ENCODE results near the gene CRPPA. TPM values are rescaled to one million over a fixed set of nuclear protein-coding genes. Genes with fewer than 3 reads are reported as not detected.

The CRPPA gene
- total and polyA plus RNA-seq, 2 donors (not counting 3 experiments of a cell fraction or from before 2014, with no cell fraction given) = 0.58 to 3.5 TPM

DNA sequence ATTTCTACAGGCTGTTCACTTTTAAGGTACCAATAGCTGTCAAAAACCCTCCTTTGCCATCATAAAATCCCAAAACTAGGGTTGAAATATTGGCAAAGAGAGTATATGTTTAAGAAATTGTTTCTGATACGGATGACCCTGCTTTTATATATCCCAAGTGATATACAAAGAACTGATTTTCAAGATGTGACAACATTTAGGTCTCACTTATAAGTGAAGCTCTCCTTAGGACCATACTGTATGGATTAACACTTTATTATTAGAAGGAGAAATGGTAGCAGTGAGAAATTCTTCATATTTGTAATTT is 11.0 kb upstream of the CRPPA start:
- no peaks in the 10 kb centered on the region for H3K9me3 ChIP-seq (replicated peaks; ENCODE audit: control insufficient read depth, insufficient read depth, low read length)
- H3K9ac ChIP-seq (replicated peaks; ENCODE audit: extremely low read depth, insufficient read depth, low read length) = no peak overlapping the region
- dilution Hi-C loops (cut with MboI; ENCODE audit: extremely low pct_ligation_motif_present, low sequenced_read_pairs) (no loop called here), intact Hi-C loops (cut with micrococcal nuclease) (loop anchor here (1.0 to 10.0 kb wide), 2 partner anchors 133 to 482 kb away; no protein-coding TSS in a partner anchor)
- ChIA-PET POLR2A (no interaction called here), CTCF (interaction anchor here (2.6 to 8.4 kb wide), 2 partner anchors 11 to 132 kb away, joined by 13 to 67 read pairs; partner anchors contain the start of gene CRPPA)
- DNase-seq (ENCODE audit: low read depth, low spot score) = no peak
- no peak overlapping the region for H2AFZ ChIP-seq (ENCODE audit: low read depth, low read length)
- no peaks in the 10 kb centered on the region for H3K4me1 ChIP-seq (ENCODE audit: control insufficient read depth, extremely low read depth, insufficient read depth, low read length)
- H3K4me3 ChIP-seq (replicated peaks in 1 of 3; ENCODE audit: insufficient read depth in 1 of 3, low read depth in 1 of 3, low read length in 3 of 3) = no peak overlapping the region
- no peak for TF ChIP-seq FOS (IDR thresholded peaks at IDR 0.05; ENCODE audit: borderline replicate concordance, insufficient read depth, low read length)
- H3K79me2 ChIP-seq (ENCODE audit: control insufficient read depth, insufficient read depth, low read length) = no peaks in the 10 kb centered on the region
- no peak for FAIRE-seq
- no peak overlapping the region for H3K4me2 ChIP-seq (ENCODE audit: insufficient read depth, low read length)
- no peaks in the 10 kb centered on the region for H3K36me3 ChIP-seq (ENCODE audit: control insufficient read depth in 2 of 2, extremely low read depth in 1 of 2, insufficient read depth in 2 of 2, low read length in 2 of 2)
- H3K27ac ChIP-seq (ENCODE audit: insufficient read depth, low read depth, low read length) = no peak overlapping the region
- BruUV-seq (replicated peaks) = no TSS peak
- H3K27me3 ChIP-seq (ENCODE audit: control insufficient read depth in 2 of 2, insufficient read depth in 2 of 2, low read length in 2 of 2) = no peaks in the 10 kb centered on the region
- H4K20me1 ChIP-seq (replicated peaks; ENCODE audit: control insufficient read depth, extremely low read depth, insufficient read depth, low read length) = no peaks in the 10 kb centered on the region
- no peaks in the 10 kb centered on the region for H3K9me1 ChIP-seq (replicated peaks; ENCODE audit: control insufficient read depth, extremely low read depth, insufficient read depth, low read length)

DNA sequence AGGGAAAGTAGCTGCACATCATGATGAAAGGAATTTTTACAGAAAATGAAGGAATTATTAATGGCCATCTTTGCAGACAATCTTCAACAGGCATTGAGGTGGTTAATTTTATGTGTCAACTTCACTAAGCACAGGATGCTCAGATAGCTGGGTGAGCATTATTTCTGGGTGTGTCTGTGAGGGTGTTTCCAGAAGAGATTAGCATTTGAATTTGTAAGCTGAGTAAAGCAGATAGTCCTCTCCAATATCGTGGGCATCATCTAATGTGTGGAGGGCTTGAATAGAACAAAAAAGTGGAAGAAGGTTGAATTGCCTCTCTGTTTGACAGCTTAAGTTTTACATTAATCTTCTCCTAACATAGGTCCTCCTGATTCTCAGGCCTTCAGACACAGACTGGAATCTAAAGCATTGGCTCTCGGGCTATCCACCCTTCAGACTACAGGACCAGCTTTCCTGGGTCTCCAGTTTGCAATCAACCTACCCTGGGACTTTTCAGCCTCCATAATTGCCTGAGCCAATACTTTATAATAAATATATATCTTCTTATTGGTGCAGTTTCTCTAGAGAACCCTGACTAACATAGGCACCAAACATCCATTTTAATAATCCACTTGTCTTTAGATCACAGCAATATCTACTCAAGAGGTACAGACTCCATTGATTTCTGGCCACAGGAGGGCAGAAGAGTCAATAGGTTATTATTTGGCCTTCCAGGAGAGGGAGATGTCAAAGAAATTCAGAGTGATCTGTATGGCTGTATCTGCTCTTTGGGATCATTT is 10.5 kb upstream of the CRPPA start:
- dilution Hi-C loops (cut with MboI; ENCODE audit: extremely low pct_ligation_motif_present, low sequenced_read_pairs) = no loop called here
- no peak overlapping the region for H3K27ac ChIP-seq (ENCODE audit: insufficient read depth, low read depth, low read length)

More for the DNA sequence above, 10.5 kb upstream of the CRPPA start:
- Histone ChIP-seq H3K27me3 (ENCODE audit: control insufficient read depth in 2 of 2, insufficient read depth in 2 of 2, low read length in 2 of 2) (no peaks in the 10 kb centered on the region), H3K9me1 (replicated peaks; ENCODE audit: control insufficient read depth, extremely low read depth, insufficient read depth, low read length) (no peaks in the 10 kb centered on the region), H3K9ac (replicated peaks; ENCODE audit: extremely low read depth, insufficient read depth, low read length) (no peak overlapping the region), H3K79me2 (ENCODE audit: control insufficient read depth, insufficient read depth, low read length) (no peaks in the 10 kb centered on the region), H4K20me1 (replicated peaks; ENCODE audit: control insufficient read depth, extremely low read depth, insufficient read depth, low read length) (no peaks in the 10 kb centered on the region), H3K36me3 (ENCODE audit: control insufficient read depth in 2 of 2, extremely low read depth in 1 of 2, insufficient read depth in 2 of 2, low read length in 2 of 2) (no peaks in the 10 kb centered on the region), H3K4me2 (ENCODE audit: insufficient read depth, low read length) (no peak overlapping the region), H3K9me3 (replicated peaks; ENCODE audit: control insufficient read depth, insufficient read depth, low read length) (no peaks in the 10 kb centered on the region), H2AFZ (ENCODE audit: low read depth, low read length) (no peak overlapping the region), H3K4me1 (ENCODE audit: control insufficient read depth, extremely low read depth, insufficient read depth, low read length) (no peaks in the 10 kb centered on the region), H3K4me3 (replicated peaks in 1 of 3; ENCODE audit: insufficient read depth in 1 of 3, low read depth in 1 of 3, low read length in 3 of 3) (no peak overlapping the region)
- DNase-seq (ENCODE audit: low read depth, low spot score) (peak; percentile 18), FAIRE-seq (no peak)
- ChIA-PET CTCF (interaction anchor here (0.9 to 8.4 kb wide), 3 partner anchors 10 to 133 kb away, joined by 3 to 67 read pairs (median 13); partner anchors contain the start of gene CRPPA), POLR2A (no interaction called here)
- no peak for TF ChIP-seq FOS (IDR thresholded peaks at IDR 0.05; ENCODE audit: borderline replicate concordance, insufficient read depth, low read length)
- TF ChIP-seq, protein P1, sequence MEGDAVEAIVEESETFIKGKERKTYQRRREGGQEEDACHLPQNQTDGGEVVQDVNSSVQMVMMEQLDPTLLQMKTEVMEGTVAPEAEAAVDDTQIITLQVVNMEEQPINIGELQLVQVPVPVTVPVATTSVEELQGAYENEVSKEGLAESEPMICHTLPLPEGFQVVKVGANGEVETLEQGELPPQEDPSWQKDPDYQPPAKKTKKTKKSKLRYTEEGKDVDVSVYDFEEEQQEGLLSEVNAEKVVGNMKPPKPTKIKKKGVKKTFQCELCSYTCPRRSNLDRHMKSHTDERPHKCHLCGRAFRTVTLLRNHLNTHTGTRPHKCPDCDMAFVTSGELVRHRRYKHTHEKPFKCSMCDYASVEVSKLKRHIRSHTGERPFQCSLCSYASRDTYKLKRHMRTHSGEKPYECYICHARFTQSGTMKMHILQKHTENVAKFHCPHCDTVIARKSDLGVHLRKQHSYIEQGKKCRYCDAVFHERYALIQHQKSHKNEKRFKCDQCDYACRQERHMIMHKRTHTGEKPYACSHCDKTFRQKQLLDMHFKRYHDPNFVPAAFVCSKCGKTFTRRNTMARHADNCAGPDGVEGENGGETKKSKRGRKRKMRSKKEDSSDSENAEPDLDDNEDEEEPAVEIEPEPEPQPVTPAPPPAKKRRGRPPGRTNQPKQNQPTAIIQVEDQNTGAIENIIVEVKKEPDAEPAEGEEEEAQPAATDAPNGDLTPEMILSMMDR (IDR thresholded peaks at IDR 0.05; ENCODE audit: extremely low read depth in 1 of 2, insufficient read depth in 1 of 2, low read depth in 1 of 2, low read length in 2 of 2) = peak in 1 of 2 donors; percentile 17
- no TSS peak for BruUV-seq (replicated peaks)
- intact Hi-C loops (cut with micrococcal nuclease) = loop anchor here (1.0 to 10.0 kb wide), 2 partner anchors 133 to 483 kb away; no protein-coding TSS in a partner anchor

Data from endothelial cell of umbilical vein (primary cell).